GM18505 (cell line): ENCODE data around the gene SNTG2.
"Not testable (repeated sequence)": the region's sequence is repeated elsewhere in the genome, so short reads cannot be mapped to it uniquely, and the experiment has no call there.

ENCODE experiments used
- ATAC-seq: cut with Tn5 transposase; IDR thresholded peaks from one replicate; pipeline ENCODE4 v1.9.1; 2021; ENCODE audit not compliant: unreplicated experiment
- POLR2A ChIP-seq: IDR thresholded peaks from 4 replicates; pipeline ENCODE4 v1.6.1; 2011; ENCODE audit warnings: borderline replicate concordance; ENCODE audit not compliant: insufficient read depth, insufficient read length; ENCODE audit errors: extremely low read depth

Gene SNTG2

GRCh38 chr2:1407950-1408675, 457.5 kb downstream of the SNTG2 start:
- TF ChIP-seq POLR2A = no peak
- ATAC-seq = no peak

- no peak for TF ChIP-seq POLR2A
- no peak for ATAC-seq
Observed at GRCh38 chr2:1413156-1413710, 462.6 kb downstream of the SNTG2 start, which contains the start of gene TPO. TSS of gene TPO (plus strand) at chr2:1413463. CDS start at chr2:1414409, 946 bp downstream.

- ATAC-seq = no peak
- no peak for TF ChIP-seq POLR2A
Observed at GRCh38 chr2:1414121-1414520, 463.5 kb downstream of the SNTG2 start.

- ATAC-seq = not testable (repeated sequence)
Observed at GRCh38 chr2:1414901-1415300, 464.3 kb downstream of the SNTG2 start.

- TF ChIP-seq POLR2A = no peak
- ATAC-seq = no peak
Observed at GRCh38 chr2:1415501-1415900, 464.9 kb downstream of the SNTG2 start.
